Endothelial cell of hepatic sinusoid (primary cell): ENCODE results near the gene CYP4F12.
"Not testable (repeated sequence)": the region's sequence is repeated elsewhere in the genome, so short reads cannot be mapped to it uniquely, and the experiment has no call there.

Source experiments
- in situ Hi-C: cut with HindIII; loops from 2 replicates; pipeline ENCODE4 v1.10.0; 2017; ENCODE audit warnings: low sequenced_read_pairs

CYP4F12 gene

GRCh38 chr19:15644816-15645215, 28.1 kb upstream of the CYP4F12 start:
- in situ Hi-C loops: loop anchor here (5.0 kb wide), 1 partner anchor 42 kb away; no protein-coding TSS in a partner anchor

GRCh38 chr19:15649526-15649925, 23.4 kb upstream of the CYP4F12 start:
- in situ Hi-C loops: no loop called here

GRCh38 chr19:15650123-15650522, 22.8 kb upstream of the CYP4F12 start:
- in situ Hi-C loops: not testable (repeated sequence)

GRCh38 chr19:15651791-15652190, 21.1 kb upstream of the CYP4F12 start:
- in situ Hi-C loops: no loop called here

- in situ Hi-C loops: no loop called here
Measured at GRCh38 chr19:15652559-15653278, 20.2 kb upstream of the CYP4F12 start.

- in situ Hi-C loops: no loop called here
Measured at GRCh38 chr19:15656467-15656866, 16.4 kb upstream of the CYP4F12 start.

- in situ Hi-C loops: no loop called here
Measured at GRCh38 chr19:15663247-15663646, 9.6 kb upstream of the CYP4F12 start.

- in situ Hi-C loops: no loop called here
Measured at GRCh38 chr19:15666186-15666585, 6.7 kb upstream of the CYP4F12 start.

- in situ Hi-C loops: no loop called here
Measured at GRCh38 chr19:15666883-15667282, 6.0 kb upstream of the CYP4F12 start.

- in situ Hi-C loops: no loop called here
Measured at GRCh38 chr19:15669440-15669839, 3.4 kb upstream of the CYP4F12 start.

GRCh38 chr19:15669891-15670290, 3.0 kb upstream of the CYP4F12 start:
- in situ Hi-C loops: no loop called here

- in situ Hi-C loops: no loop called here
Measured at GRCh38 chr19:15671237-15671821, 1.6 kb upstream of the CYP4F12 start.

GRCh38 chr19:15671891-15672579, 852 bp upstream of the CYP4F12 start:
- in situ Hi-C loops: no loop called here

- in situ Hi-C loops: no loop called here
Measured at GRCh38 chr19:15673176-15673654, 328 bp downstream of the CYP4F12 start.

GRCh38 chr19:15675560-15675959, 2.7 kb downstream of the CYP4F12 start:
- in situ Hi-C loops: no loop called here

- in situ Hi-C loops: no loop called here
Measured at GRCh38 chr19:15679089-15679488, 6.2 kb downstream of the CYP4F12 start.

- in situ Hi-C loops: not testable (repeated sequence)
Measured at GRCh38 chr19:15679865-15680264, 7.0 kb downstream of the CYP4F12 start.

GRCh38 chr19:15680478-15681322, 7.8 kb downstream of the CYP4F12 start:
- in situ Hi-C loops: no loop called here

GRCh38 chr19:15683411-15683810, 10.5 kb downstream of the CYP4F12 start:
- in situ Hi-C loops: no loop called here

GRCh38 chr19:15684828-15685227, 11.9 kb downstream of the CYP4F12 start:
- in situ Hi-C loops: loop anchor here (5.0 kb wide), 1 partner anchor 43 kb away; the partner anchor contains the start of gene CYP4F3

- in situ Hi-C loops: no loop called here
Measured at GRCh38 chr19:15696654-15697194, 23.8 kb downstream of the CYP4F12 start.
